Measurements from ENCODE around the gene EYA4.

EYA4 gene, protein sequence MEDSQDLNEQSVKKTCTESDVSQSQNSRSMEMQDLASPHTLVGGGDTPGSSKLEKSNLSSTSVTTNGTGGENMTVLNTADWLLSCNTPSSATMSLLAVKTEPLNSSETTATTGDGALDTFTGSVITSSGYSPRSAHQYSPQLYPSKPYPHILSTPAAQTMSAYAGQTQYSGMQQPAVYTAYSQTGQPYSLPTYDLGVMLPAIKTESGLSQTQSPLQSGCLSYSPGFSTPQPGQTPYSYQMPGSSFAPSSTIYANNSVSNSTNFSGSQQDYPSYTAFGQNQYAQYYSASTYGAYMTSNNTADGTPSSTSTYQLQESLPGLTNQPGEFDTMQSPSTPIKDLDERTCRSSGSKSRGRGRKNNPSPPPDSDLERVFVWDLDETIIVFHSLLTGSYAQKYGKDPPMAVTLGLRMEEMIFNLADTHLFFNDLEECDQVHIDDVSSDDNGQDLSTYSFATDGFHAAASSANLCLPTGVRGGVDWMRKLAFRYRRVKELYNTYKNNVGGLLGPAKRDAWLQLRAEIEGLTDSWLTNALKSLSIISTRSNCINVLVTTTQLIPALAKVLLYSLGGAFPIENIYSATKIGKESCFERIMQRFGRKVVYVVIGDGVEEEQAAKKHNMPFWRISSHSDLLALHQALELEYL

DNA sequence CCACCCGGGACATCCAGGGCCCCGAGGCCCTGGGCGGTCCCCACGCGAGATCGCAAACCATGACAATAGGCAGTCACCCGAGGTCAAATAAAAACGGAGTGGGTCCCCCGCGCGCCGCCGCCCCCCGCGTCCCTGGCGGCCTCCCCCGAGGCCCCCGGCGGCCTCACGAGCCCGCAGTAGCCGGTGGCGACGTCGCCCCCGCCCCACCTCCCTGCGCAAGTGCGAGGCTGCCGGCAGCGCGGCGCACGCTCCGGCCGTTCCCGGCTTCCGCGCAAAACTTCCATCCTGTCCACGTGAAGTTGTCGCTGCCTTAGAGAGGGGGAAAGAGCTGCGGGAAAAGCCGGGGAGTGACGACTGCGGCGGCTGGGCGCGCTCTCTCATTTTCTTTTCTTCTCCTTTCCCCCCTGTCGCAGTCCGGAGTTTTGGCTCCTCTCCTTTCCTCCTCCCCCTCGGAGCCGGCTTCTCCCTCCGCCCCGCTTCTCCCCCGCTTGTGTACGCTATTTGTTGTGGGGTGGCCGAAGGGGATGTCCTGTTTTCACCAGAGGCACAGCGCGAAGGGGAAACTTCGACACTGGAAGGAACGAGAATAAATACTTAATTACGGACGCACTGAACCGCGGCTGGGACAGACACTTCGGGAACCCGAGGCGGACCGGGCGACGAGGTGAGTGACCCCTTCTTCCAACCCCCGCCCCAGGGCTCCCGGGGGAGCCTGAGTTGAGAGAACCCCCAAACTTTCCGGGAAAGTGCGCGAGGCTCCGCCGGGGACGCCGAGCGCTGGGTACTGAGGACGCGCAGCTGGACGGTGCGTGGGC lies at the start of gene EYA4:
Gene EYA4, plus strand, starts transcription at position 272 of the 815 bp plus-strand sequence. CDS start 33,424 bp downstream, outside the sequence.
- DNase-seq = no peak

DNA sequence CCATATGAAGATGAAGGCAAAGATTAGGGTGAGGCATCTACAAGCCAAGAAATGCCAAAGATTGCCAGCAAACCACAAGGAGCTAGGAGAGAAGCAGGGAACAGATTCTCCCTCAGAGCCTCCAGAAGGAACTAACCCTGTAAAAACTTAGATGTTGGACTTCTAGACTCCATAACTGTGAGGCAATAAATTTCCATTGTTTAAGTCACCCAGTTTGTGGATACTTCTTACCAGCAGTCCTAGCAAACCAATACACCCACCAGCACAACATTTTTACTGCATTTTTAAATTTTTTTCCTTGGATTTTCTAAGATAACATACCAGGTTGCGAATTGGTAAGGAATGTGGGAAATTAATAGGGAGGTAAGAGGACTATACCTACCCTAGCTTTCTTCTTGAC lies 47.8 kb upstream of the EYA4 start:
- DNase-seq = no peak

DNA sequence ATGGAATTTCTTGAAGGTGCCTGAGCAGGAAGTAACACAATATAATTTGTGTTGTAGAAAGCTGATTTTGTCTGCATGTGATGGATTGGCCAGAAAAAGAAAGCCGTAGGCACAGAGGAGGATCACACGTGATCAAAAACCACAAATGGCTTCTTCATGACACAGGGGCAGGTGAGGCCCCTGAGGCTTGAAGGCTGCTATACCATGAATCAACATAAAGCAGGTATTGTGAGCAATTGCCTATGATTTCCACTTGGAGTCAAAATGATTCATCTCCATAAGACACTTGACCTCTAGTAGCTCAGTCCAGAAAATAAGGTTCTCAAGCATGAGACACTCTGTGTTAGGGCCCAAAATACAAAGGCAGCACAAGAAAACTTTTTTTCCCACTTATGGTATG lies 42.4 kb upstream of the EYA4 start:
- no peak for DNase-seq

DNA sequence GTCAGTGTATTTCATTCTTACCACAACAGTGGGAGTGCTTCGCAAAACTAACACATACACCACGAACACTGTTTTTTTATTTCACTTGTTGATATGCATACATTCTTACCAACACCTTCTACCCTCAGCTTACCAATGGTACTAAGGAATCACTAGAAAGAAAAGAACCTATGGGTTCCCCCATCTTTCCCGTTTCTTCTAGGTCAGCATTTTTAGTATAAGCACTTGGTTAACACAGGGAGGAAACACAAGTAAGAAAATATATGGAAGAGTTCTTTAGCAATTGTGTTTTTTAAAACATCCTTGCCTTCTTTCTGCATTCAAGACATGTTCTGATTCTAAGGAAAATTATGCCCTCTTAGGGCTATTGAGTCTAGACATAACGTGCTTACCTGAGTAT lies 39.9 kb upstream of the EYA4 start:
- DNase-seq = no peak

DNA sequence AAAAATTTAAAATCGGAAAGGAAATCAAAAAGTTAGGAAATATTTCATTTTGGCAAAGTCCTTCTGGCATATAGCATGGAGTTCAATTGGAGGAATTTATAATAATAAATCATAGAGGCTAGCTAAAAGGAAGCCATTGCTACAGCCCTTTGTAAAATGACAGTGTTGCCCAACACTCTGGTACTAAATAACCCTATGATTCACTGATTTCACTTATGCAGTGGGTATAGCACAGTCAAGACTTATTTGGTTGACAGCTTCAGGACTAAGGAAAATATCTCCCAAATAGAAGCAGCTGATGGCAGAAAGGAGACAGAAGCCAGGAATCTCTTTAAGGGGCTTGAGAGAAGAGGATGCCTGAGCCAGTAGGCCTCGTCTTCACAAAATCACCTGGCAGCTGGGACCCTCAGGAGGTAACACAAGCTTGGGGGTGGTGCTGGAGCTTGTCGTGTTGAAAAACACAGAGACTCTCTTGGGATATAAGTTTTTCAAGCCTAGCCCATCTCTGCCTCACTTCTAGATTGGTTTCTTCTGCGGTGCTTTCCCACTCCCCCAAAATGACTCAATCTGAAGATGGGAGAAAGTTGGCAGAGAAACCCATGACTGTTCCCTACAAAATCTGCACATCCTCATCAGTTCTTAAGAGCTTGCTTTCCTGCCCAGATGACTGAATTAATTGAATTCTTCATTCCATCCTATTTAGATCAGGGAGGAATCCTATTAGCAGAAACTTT lies 38.4 kb upstream of the EYA4 start:
- no peak for DNase-seq

DNA sequence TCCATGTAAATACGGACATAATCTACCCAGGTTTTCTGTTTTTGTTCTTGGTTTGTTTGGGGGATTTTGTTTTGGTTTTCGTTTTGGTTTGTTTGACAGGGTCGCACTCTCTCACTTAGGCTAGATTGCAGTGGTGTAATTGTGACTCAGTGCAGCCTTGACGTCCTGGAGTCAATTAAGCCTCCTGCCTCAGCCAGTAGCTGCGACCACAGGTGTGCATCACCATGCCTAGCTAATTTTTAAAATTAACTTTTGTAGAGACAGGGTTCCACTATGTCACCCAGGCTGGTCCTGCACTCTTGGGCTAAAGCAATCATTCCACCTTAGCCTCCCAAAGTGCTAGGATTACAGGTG lies 37.8 kb upstream of the EYA4 start:
- no peak for DNase-seq

DNA sequence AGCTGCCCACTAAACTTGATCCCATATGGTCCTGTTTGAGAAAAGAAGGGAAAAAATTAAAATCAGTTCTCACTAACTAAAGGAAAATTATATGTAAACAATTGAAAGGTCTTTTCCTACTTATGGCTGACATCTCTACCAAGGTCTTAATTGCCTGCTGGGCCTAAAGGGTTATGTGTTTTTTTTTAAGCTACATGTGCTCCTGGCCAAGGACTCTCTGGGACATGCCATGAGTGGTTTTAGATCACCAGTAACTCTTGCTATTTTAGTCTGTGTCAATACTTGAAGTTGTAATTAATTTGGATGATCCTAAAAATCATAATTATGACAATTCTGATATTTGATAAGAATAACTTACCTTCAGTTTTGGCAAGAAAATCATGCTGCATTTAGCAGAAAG lies 35.9 kb upstream of the EYA4 start:
- no peak for DNase-seq

DNA sequence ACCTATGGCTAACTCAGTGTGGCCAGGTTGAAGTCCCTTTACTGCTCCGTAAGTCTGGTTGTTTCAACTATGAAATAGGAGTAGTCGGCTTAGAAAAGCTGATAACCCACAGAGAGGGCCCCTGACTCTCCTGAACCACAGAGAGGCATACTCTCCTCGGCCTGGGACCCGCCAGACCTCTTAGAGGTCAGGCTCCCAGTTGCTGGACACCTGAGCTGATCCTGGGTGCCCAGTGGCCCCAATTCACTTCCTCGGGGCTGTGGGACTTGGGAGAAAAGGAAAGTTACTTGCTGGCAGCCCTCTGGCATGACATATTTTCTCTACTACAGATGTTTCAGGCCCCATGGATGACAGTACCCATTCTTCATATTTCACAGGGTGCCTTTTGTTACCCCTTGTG lies 34.2 kb upstream of the EYA4 start:
- no peak for DNase-seq

DNA sequence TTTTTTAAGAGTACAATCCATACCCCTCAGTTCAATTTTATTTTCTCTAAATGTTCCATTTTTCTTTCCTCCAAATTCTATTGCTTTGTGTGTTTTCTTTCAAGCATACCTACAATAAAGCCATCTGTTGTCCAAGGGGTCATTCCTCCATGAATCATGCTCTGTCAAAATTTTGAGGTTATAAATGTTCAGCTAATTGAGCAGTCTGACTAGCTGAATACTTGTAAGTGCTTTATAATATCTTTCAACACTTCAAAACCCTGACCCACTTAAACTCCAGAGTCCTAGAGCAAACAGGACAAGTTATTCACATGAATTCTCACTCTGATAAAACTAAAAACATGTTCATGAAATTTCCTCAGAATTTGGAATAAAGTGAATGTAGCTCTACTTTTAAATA lies 33.4 kb upstream of the EYA4 start:
- DNase-seq = no peak

DNA sequence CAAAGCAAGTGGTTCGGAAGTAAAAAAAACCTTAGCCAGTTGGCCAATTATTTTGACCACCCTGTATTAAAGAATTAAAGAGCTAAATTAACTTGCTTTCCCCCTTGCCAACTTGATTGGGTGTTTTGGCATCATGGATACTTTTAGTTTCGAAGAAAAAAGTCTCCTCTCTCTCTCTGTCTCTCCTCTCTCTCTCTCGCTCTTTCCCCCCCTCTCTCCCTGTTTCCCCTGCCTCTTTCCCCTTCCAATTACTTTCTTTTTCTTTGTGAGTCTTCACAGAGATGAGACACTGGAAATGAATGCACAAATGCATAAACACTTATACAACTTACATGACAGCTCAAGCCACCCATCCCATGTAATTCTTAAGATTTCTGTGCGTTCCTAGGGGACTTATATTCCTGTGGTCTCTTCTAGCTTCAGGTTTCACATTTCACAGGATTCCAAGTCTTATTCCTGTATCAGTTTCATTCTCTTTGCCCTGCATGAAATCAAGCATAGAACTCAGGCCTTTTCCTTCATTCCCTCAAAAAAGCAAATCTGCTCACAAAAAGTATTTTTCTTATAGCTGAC lies 32.9 kb upstream of the EYA4 start:
- DNase-seq = no peak

DNA sequence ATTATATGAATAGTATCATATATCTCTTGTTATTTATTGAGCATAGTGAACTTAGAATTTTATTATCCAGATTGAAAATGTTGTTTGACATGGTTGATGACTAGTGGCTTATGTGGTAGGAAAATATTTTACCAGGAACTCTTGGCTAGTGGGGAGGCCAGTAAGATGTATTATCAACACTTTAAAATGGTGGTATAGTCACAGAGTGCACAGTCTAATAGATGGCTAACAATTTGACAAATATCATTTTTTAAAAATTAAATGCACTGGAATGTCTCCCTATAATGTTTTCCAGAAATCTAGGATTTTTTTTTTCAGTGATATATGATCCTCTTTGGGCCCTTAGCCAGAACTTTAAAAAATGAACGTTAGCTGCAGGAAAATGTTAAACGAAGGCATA lies 26.9 kb upstream of the EYA4 start:
- no peak for DNase-seq

DNA sequence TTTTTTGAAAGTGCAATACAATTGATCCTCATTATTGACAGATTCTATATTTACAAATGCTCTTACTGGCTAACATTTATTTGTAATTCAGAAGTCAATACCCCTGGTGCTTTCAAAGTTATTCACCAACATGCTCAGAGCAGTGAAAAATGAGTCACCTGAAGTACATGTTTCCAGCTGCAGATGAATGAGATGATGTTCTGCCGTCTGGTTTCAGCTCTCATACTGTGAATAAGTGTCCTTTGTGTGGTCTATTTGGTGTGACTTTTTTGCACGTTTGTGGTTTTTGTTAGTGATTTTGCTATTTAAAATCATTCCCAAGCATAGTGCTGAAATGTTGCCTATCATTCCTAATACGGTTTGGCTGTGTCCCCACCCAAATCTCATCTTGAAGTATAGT lies 22.3 kb upstream of the EYA4 start:
- no peak for DNase-seq

DNA sequence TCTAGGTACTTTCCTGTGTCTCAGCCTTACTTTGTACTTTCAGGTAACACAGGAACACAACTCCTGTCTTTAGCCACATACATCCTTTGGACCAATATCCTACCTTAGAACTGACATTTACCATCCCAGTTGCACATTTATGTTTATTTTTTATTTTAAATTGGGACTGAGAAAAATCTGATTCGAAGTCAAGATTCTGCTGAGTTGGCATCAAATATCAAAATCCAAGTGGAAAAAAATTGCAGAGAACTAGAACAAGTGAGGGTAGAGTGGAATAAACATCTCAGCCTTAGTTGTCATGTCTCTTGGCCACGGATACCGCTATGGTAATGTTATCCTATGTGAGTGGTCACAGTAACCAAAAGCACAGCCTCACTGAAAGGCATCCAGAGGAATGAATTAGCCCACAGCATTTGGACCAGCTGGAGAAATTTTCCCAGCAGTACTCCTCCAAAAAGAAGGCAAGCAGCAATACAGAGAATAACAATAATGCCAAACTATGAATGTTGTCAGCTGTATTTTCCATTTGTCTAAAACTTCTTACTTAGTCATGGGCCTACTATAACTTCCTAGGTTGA lies 17.6 kb upstream of the EYA4 start:
- DNase-seq = no peak

DNA sequence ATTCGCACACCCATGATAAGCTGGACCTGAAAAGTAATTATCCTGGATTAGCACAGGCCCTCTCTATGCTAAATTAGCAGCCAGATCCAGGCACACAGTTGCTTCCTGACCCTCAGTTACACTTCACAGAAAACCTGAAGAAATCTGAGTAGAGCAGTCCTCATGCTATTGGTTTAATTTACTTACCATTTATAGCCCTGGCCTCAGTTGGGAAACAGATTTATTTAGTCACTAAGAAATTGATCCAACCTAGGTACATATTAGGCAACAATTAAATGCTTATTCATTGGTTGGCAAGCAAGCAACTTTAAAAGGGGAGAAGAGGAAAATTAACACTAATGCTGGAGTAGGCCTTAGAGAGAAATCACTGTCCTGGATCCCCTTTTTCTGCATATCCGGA lies 15.6 kb upstream of the EYA4 start:
- DNase-seq = no peak

DNA sequence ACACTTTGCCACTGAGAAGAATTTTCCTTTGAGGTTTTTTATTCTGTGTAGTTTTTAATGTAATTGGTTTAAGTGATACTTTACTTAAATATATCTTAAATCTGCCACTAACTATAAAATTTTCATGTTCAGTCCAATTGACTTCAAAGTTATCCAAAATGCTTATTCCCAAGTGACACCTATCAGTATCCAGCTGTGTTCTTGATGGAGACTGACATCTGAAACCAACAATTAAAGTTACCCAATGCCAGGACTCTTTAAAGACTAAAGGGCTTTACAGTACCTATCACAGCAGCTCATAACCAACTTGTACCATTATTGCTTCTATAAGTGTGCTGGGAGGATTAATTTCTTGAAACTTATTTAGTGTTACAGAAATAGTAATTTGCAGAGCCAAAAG lies 13.8 kb upstream of the EYA4 start:
- no peak for DNase-seq

DNA sequence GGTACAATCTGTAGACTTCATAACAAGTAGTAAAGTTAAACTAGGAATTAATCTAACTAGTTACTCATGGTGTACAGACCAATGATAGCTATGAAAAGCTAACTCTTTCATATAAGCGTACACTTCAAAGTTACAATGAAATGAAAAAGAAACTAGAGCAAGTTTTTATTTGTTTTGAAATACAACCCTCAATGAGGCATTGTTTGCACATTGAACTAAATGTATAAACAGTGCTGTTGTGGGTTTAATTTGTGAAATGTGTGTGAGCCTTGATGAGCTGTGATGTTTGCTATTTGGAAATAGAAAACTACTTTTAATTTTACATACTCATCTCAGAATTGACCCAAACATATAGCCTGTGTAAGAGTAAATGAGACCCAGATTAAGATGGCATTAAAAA lies 11.1 kb upstream of the EYA4 start:
- no peak for DNase-seq

DNA sequence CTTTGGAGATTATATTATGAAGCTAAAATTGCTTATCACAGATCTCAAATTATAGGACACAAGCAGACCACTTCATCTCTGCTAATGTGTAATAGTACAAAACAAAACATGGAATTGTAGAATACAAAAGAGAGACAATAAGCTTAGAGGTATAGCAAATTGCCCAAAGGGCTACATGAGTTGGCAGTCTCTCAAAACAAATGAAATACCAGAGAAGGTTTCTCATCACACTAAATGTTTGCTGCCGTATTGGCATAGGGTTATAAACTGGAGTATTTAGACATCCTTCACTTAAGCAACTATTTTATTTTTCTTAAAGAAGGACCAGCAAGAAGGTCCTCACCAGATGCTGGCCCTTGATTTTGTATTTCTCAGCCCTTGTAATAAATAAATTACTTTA lies 5.9 kb upstream of the EYA4 start:
- DNase-seq = no peak

DNA sequence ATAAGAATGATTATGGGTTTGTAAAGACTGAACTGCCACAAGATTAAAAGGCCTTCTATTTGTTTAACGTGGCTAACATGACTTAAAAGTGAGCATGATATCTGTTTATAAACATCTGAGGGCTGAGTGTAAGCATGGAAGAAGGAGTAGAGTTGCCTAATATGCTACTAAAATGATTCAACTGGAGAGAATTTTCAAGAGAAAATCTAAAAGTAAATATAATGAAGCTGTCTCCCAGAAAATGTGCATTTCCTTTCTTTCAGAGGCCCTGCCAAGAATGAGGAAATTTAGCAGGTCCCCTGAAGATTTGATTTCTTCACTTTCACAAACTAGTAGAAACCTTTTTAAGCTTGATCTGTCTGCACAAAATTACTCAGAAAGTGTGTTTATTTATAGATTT lies 4.2 kb upstream of the EYA4 start:
- DNase-seq = no peak

DNA sequence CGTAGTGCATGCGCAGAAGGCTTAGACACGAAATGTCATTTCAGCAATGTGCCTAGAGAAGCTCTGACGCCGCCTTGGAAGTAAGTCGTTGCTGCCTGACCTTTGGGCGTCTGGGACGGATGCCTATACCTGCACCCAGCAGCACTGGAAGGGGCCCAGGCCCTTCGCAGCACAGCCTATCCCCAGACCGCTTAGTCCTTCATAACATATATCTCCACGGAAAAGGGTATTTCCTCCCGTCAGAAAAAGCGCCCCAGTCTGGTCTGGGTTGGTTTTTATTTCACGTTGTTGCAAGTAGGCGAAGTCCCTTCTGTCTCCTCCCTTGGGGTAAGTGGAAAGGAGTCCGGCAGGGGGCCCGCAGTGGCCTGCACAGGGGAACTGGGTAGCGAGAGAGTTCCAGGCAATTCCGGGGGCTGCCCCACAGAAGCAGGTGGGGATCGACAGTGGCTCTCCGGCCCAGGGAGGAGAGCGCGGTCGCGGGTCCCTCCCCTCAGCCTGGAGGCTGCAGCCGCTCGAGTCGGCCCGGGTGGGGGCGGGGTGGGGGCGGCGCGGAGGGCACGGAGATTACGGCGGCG lies 559 bp upstream of the EYA4 start:
- no peak for DNase-seq

DNA sequence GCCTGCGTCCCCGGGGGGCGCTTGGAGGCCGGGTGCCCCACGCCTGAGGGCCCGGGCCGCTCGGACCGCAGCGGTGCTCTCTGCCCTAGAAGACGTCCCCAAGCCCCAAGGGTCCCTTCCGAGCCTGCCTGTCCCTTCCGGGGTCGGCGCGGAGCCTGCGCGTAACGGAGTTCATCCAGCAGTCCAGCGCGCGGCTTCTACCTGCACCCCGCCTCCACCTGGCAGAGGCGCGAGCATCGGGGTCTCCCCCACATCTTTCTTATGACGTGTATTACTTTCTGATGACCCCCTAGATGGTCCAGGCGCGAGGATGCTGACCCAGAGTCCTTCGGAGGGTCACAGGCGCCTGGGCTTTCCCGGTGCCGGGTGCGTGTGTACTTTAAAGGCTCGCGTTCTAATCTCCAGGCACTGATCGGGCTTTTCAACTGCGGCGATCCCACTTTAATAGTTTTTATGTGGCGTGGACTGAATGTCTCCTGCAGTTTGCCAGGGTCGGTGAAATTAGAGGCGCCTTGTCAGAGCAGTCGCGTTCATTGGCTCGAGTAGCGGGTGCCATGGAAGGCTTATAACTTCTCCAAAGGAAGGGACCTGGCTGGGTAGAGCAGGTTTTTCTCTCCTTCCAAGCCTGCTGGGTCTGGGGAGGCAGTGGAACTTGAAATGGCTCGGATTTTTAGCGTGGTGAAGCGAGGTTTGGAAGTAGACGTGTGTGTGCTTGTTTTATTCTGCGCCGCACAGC lies 912 bp downstream of the EYA4 start:
- DNase-seq = no peak

All from hematopoietic multipotent progenitor cell treated with erythropoietin and hydrocortisone succinate and interleukin-3 and kit ligand, for 8 days (in vitro differentiated cells).